Muscle of leg (tissue), 11 donors: ENCODE data around the gene CLSTN2. TPM values are rescaled to one million over a fixed set of nuclear protein-coding genes. Genes with fewer than 3 reads are reported as not detected.

Experiments used
- DNase-seq: peaks from one replicate; pipeline ENCODE4 v3.0.0; 2013
- H3K27ac ChIP-seq: one replicate; pipeline ENCODE4 v1.5.1; 2013; ENCODE audit warnings: mild to moderate bottlenecking, low read length, control low read depth
- H3K27me3 ChIP-seq: one replicate; pipeline ENCODE4 v1.6.1; 2013; ENCODE audit warnings: low read length; ENCODE audit not compliant: control insufficient read depth, insufficient read depth
- H3K36me3 ChIP-seq: one replicate; pipeline ENCODE4 v1.6.1; 2013; ENCODE audit warnings: low read length; ENCODE audit not compliant: control insufficient read depth, insufficient read depth
- H3K4me1 ChIP-seq: one replicate; pipeline ENCODE4 v1.6.1; 2013; ENCODE audit warnings: low read length; ENCODE audit not compliant: control insufficient read depth, insufficient read depth
- H3K4me3 ChIP-seq: one replicate; pipeline ENCODE4 v1.5.1; 2013; ENCODE audit warnings: low read length, control low read depth
- H3K9me3 ChIP-seq: replicated peaks from 2 replicates; pipeline ENCODE4 v1.6.1; 2013; ENCODE audit warnings: low read depth, low read length; ENCODE audit not compliant: control insufficient read depth
- WGBS: methylation state at CpG from one replicate; pipeline ENCODE4 v1.1.5; 2013; ENCODE audit warnings: missing lambda C conversion rate; ENCODE audit not compliant: insufficient coverage; 5-methylcytosine and 5-hydroxymethylcytosine counted together
- polyA plus RNA-seq, 8 donors: library from polyadenylated mRNA; unstranded; fragments of 120-200 nt; gene quantifications; one replicate each; pipeline versions ENCODE4 v1.2.1 to v1.2.3, GENCODE V29; 2013; ENCODE audit warnings: inconsistent platforms in 1 of 8, low replicate concordance in 1 of 8; ENCODE audit not compliant: insufficient read length in 8 of 8, insufficient read depth in 1 of 8
- total RNA-seq: library from RNA; stranded (reverse); fragments of 120-200 nt; gene quantifications from one replicate; pipeline ENCODE4 v1.2.4, GENCODE V29; 2013

Gene CLSTN2
- total and polyA plus RNA-seq, 9 donors = 1.9 to 5.2 (median 3.1) TPM

- no peak for DNase-seq
- H3K27ac ChIP-seq = no peak overlapping the region
- no peaks in the 10 kb centered on the region for H3K9me3 ChIP-seq
- no peaks in the 10 kb centered on the region for H3K36me3 ChIP-seq
- H3K4me3 ChIP-seq = no peak overlapping the region
- H3K4me1 ChIP-seq = no peaks in the 10 kb centered on the region
- H3K27me3 ChIP-seq = no peaks in the 10 kb centered on the region
These were observed 133.6 kb downstream of the CLSTN2 start for GRCh38 chr3:140068494-140069017.

- WGBS = 67% methylated on average over 1 of the region's 3 CpGs
These were observed 138.5 kb downstream of the CLSTN2 start for GRCh38 chr3:140073278-140074045.

GRCh38 chr3:140076552-140076951, 141.6 kb downstream of the CLSTN2 start:
- H3K27me3 ChIP-seq = no peaks in the 10 kb centered on the region
- no peak overlapping the region for H3K27ac ChIP-seq
- H3K36me3 ChIP-seq = no peaks in the 10 kb centered on the region
- no peaks in the 10 kb centered on the region for H3K4me1 ChIP-seq
- DNase-seq = no peak
- no CpG with 5 or more reads among the region's 3 CpGs for WGBS
- H3K4me3 ChIP-seq = no peak overlapping the region
- no peaks in the 10 kb centered on the region for H3K9me3 ChIP-seq

More at GRCh38 chr3:140073278-140074045, 138.5 kb downstream of the CLSTN2 start:
- Histone ChIP-seq H3K36me3 (no peaks in the 10 kb centered on the region), H3K4me3 (no peak overlapping the region), H3K27me3 (no peaks in the 10 kb centered on the region), H3K4me1 (no peaks in the 10 kb centered on the region), H3K27ac (no peak overlapping the region), H3K9me3 (no peaks in the 10 kb centered on the region)
- no peak for DNase-seq

GRCh38 chr3:140077406-140077805, 142.4 kb downstream of the CLSTN2 start:
- no peak overlapping the region for H3K27ac ChIP-seq
- no peaks in the 10 kb centered on the region for H3K4me1 ChIP-seq
- H3K4me3 ChIP-seq = no peak overlapping the region
- H3K36me3 ChIP-seq = no peaks in the 10 kb centered on the region
- no peak for DNase-seq
- WGBS = 90% methylated on average over 2 of the region's 3 CpGs
- no peaks in the 10 kb centered on the region for H3K27me3 ChIP-seq
- H3K9me3 ChIP-seq = no peaks in the 10 kb centered on the region

- WGBS = 69% methylated on average over 3 of the region's 4 CpGs
- no peak for DNase-seq
- H3K9me3 ChIP-seq = no peaks in the 10 kb centered on the region
- H3K27me3 ChIP-seq = no peaks in the 10 kb centered on the region
- no peaks in the 10 kb centered on the region for H3K36me3 ChIP-seq
- no peaks in the 10 kb centered on the region for H3K4me1 ChIP-seq
- no peak overlapping the region for H3K27ac ChIP-seq
- no peak overlapping the region for H3K4me3 ChIP-seq
These were observed 143.4 kb downstream of the CLSTN2 start for GRCh38 chr3:140078343-140078742.

- Histone ChIP-seq H3K27ac (no peak overlapping the region), H3K4me3 (no peak overlapping the region), H3K9me3 (no peaks in the 10 kb centered on the region), H3K27me3 (peaks cover 2% of the 10 kb centered on the region), H3K36me3 (no peaks in the 10 kb centered on the region), H3K4me1 (no peaks in the 10 kb centered on the region)
- no peak for DNase-seq
- no CpG with 5 or more reads among the region's 1 CpG for WGBS
These were observed 144.0 kb downstream of the CLSTN2 start for GRCh38 chr3:140078940-140079339.

- Histone ChIP-seq H3K27ac (no peak overlapping the region), H3K4me3 (no peak overlapping the region), H3K27me3 (peaks cover 2% of the 10 kb centered on the region), H3K9me3 (no peaks in the 10 kb centered on the region), H3K36me3 (no peaks in the 10 kb centered on the region), H3K4me1 (no peaks in the 10 kb centered on the region)
- WGBS = 100% methylated on average over 1 of the region's 1 CpG
- no peak for DNase-seq
These were observed 146.9 kb downstream of the CLSTN2 start for GRCh38 chr3:140081887-140082286.

- no CpG with 5 or more reads among the region's 5 CpGs for WGBS
- peaks cover 2% of the 10 kb centered on the region for H3K27me3 ChIP-seq
- DNase-seq = peak; percentile 51
These were observed 150.0 kb downstream of the CLSTN2 start for GRCh38 chr3:140085001-140085400.

GRCh38 chr3:140086642-140087041, 151.7 kb downstream of the CLSTN2 start:
- peaks cover 2% of the 10 kb centered on the region for H3K27me3 ChIP-seq
- H3K4me3 ChIP-seq = no peak overlapping the region
- peaks cover 3% of the 10 kb centered on the region for H3K4me1 ChIP-seq
- 40% methylated on average over 1 of the region's 1 CpG for WGBS
- H3K27ac ChIP-seq = no peak overlapping the region
- H3K36me3 ChIP-seq = no peaks in the 10 kb centered on the region
- no peak for DNase-seq
- peaks cover 4% of the 10 kb centered on the region for H3K9me3 ChIP-seq

More at GRCh38 chr3:140085001-140085400, 150.0 kb downstream of the CLSTN2 start:
- Histone ChIP-seq H3K27ac (no peak overlapping the region), H3K36me3 (no peaks in the 10 kb centered on the region), H3K9me3 (peaks cover 4% of the 10 kb centered on the region), H3K4me1 (no peaks in the 10 kb centered on the region), H3K4me3 (no peak overlapping the region)

- no CpG with 5 or more reads among the region's 3 CpGs for WGBS
- no peak for DNase-seq
- peaks cover 2% of the 10 kb centered on the region for H3K27me3 ChIP-seq
- no peak overlapping the region for H3K4me3 ChIP-seq
- peaks cover 4% of the 10 kb centered on the region for H3K9me3 ChIP-seq
- peaks cover 9% of the 10 kb centered on the region for H3K4me1 ChIP-seq
- H3K27ac ChIP-seq = no peak overlapping the region
- H3K36me3 ChIP-seq = no peaks in the 10 kb centered on the region
These were observed 153.1 kb downstream of the CLSTN2 start for GRCh38 chr3:140088058-140088457.
